HUDEP-2 (cell line): ENCODE measurements around the gene FOCAD.

Source experiments
- DNase-seq, 76 experiments: peaks; one replicate each; lab custom pipeline; 2025; ENCODE audit not compliant: unreplicated experiment in 76 of 76; lab: John Stamatoyannopoulos, UW

FOCAD gene, protein sequence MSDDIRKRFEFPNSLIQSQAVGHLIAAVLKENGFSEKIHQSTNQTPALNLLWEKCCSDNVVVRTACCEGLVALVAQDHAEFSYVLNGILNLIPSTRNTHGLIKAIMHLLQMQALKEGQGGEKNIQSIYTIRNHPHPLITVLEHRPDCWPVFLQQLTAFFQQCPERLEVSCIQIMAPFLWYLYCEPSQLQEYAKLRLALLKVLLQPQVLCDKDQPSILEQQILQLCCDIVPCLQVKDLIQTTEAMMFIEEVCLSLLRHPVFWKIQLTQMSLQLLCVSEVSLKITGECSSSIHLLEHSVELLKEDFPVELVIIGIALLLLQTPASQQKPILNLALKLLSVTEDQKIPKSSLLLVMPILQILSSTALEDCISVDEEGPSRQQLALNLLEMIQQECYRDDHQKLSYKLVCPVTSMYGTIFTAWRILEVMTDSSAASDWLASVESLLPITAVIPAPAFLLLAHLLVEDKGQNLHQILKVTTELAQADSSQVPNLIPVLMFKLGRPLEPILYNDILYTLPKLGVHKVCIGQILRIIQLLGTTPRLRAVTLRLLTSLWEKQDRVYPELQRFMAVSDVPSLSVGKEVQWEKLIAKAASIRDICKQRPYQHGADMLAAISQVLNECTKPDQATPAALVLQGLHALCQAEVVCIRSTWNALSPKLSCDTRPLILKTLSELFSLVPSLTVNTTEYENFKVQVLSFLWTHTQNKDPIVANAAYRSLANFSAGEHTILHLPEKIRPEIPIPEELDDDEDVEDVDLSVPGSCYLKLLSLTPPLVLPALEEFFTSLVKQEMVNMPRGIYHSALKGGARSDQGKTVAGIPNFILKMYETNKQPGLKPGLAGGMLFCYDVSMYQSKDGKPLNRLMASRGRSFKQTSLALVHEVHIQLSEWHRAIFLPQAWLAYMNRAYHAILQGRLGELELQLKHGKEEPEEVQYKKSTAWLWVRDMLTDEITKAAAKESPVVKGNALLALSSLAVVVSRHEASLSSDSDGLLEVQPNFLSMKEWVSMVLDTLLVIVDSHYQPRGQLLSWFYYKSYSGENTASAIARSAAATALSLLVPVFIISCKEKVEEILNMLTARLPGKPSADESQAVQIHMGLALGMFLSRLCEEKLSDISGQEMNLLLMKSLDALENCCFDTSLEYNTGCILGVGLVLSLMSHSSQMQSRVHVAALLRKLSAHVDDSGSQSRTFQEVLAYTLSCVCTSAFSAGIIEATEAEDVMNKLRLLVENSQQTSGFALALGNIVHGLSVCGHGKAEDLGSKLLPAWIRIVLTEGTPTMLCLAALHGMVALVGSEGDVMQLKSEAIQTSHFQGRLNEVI (N-terminal part only)

DNA sequence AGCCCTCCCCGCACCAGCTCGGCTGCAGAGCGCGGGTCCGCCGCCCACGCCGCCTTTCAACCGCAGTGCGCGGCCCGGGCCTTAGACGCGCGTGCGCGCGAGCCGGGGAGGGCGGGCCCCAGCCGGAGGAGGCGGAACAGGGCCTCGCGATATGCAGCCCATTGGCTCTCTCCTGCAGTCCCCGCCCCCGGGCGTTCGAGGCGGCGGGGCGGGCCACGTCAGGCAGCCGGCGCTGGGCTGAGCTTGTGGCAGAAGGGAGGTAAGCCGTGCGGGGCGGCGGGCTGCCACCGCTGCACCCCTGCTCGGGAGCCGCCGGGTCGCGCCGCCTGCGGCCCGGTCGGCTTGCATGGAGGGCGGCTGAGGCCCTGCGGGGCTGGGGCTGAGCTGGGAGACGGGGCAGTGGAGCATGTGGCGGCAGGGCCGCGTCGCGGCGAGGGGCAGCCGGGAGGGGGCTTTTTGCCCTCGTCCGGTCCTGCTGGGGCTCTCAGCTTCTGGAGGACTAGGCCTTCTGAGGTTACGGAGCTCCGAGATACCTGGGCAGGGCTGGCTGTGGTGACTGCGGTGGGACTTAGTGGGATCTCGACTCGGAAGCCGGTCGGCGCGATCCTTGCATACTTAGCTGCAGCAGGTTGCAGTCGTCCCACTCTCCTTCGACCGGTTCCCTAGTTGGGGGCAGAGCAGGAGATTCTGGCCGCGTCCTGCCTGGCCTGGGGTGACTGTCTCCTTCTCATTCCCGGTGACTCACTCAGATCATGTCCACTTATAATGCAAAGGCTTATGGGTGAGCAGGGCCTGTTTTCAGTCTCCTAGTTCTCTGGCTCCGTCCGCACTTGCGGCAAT, at the start of gene FOCAD:
Gene FOCAD, plus strand, starts transcription at position 225 of the 840 bp plus-strand sequence. CDS start 31,095 bp downstream, outside the sequence.
- peak; percentile 11 to 97 (median 92) for DNase-seq

DNA sequence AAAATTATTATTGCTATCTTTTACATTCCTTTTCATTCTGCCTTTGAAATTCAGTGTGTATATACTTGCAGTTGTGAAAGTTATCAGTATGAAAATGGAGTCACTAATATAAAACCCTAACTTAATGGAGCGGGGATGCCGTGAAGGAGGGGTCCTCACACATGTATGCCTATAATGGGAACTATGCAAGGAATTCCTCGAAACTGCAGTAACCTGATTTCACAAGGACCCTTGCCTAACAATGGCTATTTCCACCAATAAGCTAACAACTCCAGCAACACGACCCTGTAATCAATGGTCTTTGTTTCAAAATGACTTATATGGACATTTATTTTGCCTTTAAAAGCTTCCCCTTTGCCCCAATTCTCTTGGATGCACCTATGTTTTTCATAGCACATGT, 49.2 kb upstream of the FOCAD start:
- DNase-seq = no peak

DNA sequence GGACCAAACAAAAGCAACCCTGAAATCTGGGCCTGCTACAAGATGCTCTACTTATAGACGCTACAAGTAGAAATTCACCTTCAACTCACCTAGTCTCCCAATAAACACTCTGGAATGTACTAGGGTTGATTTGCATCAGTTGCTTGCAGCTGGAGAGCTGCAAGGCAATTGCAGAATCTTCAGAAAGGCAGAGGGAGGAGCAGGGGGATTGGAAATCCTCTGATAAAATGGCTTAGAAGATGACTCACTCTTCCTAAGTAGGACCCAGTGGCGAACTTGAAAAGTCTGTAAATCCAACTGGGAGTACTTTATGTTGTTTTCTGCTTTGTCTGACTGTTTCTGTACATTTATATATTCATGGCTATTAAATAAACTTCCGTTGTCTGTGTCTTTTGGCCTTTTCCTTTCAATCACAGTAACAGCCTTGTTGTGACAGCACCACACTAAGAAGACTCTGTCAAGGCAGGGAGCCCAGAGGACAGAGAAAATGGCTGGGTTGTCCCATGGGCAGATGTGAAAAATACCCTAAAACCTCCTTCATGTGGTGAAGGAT, 47.1 kb upstream of the FOCAD start:
- peak in 1 of 76 experiments; percentile 1 for DNase-seq

DNA sequence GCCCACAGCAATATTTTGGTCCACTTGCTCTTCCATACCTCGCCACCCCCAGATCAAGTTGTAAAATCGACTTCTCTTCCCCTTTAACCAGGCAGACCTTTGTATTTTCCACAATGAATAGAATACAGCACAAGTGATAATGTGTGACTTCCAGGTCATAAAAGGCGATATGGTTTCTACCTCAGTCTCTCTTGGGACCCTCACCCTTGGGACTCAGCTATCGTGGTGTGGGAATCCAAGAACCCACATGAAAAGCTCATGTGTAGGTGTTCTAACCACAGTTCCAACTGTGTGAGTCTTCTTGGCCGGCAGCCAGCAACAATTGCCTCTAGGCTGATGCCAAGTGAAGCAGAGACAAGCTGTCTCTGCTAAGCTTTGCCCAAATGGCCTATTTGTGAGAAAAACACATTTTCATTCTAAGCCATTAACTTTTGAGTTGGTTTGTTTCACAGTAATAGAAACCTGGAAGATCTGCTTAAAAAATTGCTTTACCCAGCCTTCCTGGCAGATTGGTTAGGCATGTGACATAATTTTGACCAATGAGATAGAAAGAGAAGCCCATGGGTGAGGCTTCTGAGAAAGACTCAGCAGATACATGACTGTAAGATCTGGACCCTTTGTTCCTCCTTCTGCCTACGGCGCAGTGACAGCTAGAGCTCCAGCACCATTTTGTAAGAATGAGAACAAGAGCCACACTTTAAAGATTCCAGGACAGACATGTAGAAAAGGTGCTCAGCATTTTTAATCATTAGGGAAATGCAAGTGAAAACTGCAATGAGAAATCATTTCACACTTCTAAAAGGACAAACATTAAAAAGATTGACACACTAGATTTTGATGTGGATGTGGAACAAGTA, 43.5 kb upstream of the FOCAD start:
- peak in 65 of 76 experiments; percentile 9 to 76 (median 45) for DNase-seq

DNA sequence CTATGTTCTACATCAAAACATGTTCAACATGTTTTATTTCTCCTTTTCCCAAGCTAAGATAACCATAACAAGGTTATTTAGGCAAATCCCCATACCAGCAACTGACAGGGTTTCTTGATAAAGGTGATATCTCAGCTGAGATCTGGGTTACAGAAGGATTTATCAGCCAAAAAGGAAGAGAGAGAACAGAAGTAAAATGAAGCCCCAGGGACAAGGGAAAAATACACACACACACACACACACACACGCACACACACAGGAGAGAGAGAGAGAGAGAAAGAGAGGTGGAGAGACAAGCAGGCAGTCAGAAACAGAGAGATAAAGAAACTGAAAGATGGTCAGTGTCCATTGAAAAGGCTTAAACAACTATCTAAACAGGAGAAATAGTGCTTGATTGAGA, 42.0 kb upstream of the FOCAD start:
- DNase-seq = peak in 7 of 76 experiments; percentile 10 to 27 (median 21)

DNA sequence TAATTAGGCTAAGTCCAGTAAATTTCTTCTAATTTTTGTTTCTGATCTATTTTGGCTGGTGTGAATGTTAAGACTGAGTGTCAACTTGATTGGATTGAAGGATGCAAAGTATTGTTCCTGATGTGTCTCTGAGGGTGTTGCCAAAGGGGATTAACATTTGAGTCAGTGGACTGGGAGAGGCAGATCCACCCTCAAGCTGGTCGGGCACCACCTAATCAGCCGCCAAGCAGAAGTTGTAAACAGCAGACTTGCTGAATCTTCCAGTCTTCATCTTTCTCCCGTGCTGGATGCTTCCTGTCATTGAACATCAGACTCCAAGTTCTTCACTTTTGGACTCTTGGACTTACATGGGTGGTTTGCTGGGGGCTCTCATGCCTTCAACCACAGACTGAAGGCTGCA, 40.4 kb upstream of the FOCAD start:
- DNase-seq = no peak

DNA sequence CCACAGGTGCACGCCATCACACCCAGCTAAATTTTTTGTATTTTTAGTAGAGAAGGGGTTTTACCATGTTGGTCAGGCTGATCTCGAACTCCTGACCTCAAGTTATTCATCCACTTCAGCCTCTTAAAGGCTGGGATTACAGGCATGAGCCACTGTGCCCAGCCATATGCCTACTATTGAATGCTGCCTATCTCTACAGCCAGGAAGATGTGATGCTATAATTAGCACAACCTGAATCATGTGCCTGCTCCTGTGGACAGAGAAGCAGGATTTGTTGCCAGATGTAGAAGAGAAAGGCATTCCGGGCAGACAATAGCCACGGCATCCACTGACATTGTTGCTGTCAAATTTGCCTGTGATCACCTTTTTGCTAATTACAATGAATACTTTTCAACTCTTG, 37.4 kb upstream of the FOCAD start:
- no peak for DNase-seq

DNA sequence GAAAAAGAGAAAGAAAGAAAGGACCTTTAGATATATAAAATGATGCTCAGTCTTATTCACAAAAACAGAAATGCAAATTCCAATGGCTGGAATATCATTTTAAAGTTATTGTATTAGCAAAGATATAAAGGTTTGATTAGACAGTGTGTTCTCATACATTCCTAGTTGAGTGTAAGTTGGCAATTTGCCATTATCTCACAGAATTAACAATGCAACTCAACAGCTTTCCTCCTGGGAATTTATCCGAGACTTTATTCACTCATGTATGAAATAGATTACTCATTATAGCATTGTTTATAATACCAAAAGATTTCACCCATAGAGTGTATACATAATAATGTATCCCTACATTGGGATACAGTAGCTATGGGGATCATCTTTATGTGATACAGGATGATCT, 34.7 kb upstream of the FOCAD start:
- DNase-seq = no peak

DNA sequence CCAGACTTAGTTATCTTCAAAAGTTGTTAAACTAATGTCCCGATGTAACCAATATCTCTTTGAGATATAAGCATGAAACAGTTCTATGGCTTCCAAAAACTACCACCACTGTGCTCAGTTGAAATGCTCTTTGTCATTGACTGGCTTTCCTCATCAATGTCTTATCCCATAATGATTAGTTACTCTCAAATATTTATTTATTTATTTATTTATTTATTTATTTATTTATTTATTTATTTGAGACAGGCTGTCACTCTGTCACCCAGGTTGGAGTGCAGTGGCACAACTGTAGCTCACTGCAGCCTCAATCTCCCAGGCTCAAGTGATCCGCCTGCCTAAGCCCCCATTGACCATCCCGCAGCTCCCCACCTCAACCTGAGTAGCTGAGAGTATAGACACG, 33.7 kb upstream of the FOCAD start:
- DNase-seq = no peak

DNA sequence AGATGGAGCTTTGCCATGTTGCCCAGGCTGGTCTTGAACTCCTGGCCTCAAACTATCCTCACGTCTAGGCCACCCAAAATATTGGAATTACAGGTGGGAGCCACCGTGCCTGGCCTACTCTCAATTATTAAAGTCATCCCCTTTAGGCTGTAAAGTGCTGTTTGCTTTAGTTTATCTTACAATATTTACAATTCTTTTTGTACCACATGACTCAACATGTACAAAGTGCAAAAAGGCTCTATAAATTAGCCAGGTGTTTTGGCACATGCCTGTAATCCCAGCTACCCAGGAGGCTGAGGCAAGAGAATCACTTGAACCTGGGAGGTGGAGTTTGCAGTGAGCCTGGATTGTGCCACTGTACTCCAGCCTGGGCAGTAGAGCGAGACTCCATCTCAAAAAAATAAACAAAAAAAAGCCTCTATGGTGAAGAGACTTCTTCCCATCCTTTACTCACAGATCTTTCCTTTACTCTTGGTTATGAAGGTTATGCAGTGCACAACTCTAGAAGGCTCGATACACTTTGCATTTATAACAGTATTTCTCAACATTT, 33.2 kb upstream of the FOCAD start:
- DNase-seq = no peak

DNA sequence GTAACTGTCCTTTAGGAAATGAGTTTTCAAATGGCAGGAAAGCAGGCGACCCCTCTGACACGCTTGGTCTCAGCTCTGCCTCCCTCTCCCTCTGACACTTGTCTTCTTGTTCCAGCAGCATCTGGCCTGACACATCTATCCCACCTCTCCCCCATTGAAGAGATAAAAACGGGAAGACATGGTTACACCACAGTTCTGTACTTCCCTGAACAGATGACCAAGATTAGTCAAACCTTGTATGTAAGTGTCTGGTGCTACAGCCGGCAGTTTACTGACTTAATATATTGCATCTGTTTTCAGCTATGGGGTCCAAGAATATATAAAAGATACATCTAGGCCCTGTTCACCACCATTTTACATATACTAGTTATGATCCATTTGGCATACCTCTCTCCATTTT, 32.1 kb upstream of the FOCAD start:
- no peak for DNase-seq

DNA sequence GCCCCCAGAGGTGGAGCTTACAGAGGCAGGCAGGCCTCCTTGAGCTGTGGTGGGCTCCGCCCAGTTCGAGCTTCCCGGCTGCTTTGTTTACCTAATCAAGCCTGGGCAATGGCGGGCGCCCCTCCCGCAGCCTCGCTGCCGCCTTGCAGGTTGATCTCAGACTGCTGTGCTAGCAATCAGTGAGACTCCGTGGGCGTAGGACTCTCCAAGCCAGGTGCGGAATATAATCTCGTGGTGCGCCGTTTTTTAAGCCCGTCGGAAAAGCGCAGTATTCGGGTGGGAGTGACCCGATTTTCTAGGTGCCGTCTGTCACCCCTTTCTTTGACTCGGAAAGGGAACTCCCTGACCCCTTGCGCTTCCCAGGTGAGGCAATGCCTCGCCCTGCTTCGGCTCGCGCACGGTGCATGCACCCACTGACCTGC, 25.8 kb upstream of the FOCAD start:
- DNase-seq = peak in 3 of 76 experiments; percentile 10 to 15 (median 14)

DNA sequence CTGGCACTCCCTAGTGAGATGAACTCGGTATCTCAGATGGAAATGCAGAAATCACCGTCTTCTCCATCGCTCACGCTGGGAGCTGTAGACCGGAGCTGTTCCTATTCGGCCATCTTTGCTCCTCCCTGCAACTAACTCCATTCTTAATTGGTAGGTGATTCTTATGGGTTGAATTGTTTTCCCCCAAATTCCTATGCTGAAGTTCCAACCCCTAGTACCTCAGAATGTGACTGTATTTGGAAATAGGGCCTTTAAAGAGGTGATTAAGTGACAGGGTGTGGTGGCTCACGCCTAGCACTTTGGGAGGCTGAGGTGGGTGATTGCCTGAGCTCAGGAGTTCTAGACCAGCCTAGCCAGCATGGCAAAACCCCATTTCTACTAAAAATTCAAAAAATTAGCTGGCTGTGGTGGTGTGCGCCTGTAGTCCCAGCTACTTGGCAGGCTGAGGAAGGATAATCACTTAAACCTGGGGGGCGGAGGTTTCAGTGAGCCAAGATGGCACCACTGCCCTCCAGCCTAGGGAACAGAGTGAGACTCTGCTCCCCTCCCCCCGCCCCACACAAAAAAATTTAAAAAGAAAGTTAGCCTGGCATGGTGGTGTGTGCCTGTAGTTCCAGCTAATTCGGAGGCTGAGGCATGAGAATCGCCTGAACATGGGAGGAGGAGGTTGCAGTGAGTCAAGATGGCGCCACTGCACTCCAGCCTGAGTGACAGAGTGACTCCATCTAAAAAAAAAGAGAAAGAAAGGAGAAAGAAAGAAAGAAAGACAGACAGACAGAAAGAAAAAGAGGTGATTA, 25.2 kb upstream of the FOCAD start:
- DNase-seq = no peak

DNA sequence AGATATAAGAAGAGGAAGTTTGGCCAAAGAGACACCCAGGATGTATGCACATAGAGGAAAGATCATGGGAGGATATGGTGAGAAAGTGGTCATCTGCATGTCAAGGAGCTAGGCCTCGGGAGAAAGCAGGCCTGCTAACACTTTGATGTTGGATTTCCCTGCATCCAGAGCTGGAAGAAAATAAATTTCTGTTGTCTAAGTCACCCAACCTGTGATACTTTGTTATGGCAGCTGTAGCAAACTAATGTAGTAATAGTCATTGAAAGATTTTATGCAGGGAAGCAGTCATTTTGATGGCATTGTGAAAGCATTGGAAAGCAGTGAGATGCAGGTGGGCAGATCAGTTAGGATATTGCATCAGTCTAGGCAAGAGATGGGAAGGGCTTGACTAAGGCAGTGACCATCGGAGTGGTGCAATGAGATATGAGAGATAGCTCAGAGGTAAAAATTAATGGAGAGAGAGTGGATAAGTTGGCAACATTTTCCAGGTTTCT, 24.5 kb upstream of the FOCAD start:
- DNase-seq = no peak

DNA sequence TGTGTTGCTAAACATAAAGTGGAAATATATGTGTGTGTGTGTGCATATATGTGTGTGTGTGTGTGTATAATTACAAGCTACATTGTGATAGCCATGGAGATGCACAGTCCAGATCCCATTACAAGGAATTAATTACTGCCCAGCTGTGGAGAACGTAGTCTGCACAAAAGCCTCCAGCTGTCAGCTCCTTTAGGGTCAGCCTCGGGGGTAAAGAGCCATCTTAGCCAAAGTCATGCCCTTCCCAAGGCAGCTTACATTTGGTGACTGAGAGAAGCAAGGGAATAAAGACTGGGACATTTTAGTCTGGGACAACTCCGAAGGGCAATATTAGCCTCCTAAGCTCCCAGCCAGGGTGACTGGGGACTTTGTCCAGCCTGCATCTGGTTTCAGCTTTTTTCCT, 21.9 kb upstream of the FOCAD start:
- no peak for DNase-seq

DNA sequence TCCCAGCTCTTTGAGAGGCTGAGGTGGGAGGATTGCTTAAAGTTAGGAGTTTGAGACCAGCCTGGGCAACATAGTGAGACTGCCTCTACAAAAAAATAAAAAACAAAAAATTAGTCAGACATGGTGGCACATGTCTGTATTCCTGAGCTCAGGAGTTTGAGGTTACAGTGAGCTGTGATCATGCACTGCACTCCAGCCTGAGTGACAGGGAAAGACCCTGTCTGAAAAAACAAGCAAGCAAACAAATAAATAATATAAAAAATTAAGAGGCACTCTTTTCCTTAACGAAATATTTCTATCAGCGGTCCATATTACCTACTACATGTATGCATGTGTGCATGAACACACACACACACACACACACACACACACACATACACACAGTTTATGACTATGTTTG, 20.9 kb upstream of the FOCAD start:
- no peak for DNase-seq

DNA sequence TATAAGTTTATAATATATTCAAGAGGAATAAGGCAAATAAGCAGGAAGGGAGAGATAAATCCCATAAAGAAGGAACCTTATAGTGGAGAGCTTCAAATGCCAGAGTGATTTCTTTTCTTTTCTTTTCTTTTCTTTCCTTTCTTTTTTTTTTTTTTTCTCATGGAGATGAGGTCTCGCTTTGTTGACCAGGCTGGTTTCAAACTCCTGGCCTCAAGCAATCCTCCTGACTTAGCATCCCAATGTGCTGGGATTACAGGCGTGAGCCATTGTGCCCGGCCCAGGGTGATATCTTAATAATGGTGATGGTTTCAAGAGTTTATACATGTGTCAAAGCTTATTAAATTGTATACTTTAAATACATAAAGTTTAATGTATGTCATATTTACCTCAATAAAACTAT, 19.6 kb upstream of the FOCAD start:
- DNase-seq = no peak
